HepG2 (cell line): ENCODE results near the gene HOXA11. TPM values are rescaled to one million over a fixed set of nuclear protein-coding genes. Genes with fewer than 3 reads are reported as not detected.

Source experiments
- PAWR ChIP-seq: sonication (generic); formaldehyde crosslinking; IDR thresholded peaks from 2 replicates; pipeline ENCODE4 v1.4.0; 2020; ENCODE audit warnings: missing genetic modification reagents, mild to moderate bottlenecking, borderline replicate concordance
- RARG ChIP-seq: sonication (generic); formaldehyde crosslinking; IDR thresholded peaks from 2 replicates; pipeline ENCODE4 v1.4.0; 2020; ENCODE audit warnings: low read depth, mild to moderate bottlenecking, missing genetic modification reagents
- RERE ChIP-seq: IDR thresholded peaks from 2 replicates; pipeline ENCODE4 v1.6.1; 2016; ENCODE audit warnings: low read depth, missing genetic modification reagents, missing compliant biosample characterization
- ZNF18 ChIP-seq: sonication (generic); formaldehyde crosslinking; IDR thresholded peaks from 2 replicates; pipeline ENCODE4 v1.8.0; 2022; ENCODE audit warnings: mild to moderate bottlenecking, missing genetic modification reagents; ENCODE audit not compliant: insufficient replicate concordance
- ZNF280D ChIP-seq: sonication (generic); formaldehyde crosslinking; IDR thresholded peaks from 2 replicates; pipeline ENCODE4 v1.5.1; 2020; ENCODE audit warnings: mild to moderate bottlenecking, missing genetic modification reagents
- ZNF800 ChIP-seq: sonication (generic); formaldehyde crosslinking; IDR thresholded peaks from 2 replicates; pipeline ENCODE4 v1.4.0; 2020; ENCODE audit warnings: missing genetic modification reagents
- polyA plus RNA-seq, 8 experiments: library from polyadenylated mRNA; depleted of rRNA in 3 of 8; stranded (reverse) in 7 of 8; unstranded in 1 of 8; fragments of >200 nt; fragmentation: Illumina TruSeq in 4 of 8; extraction: Trizol in 4 of 8; gene quantifications; 2 replicates each; pipeline versions ENCODE4 v1.2.1 to v1.2.3, GENCODE V29; 2011 to 2016; ENCODE audit warnings: low read depth in 4 of 8, missing spikeins in 1 of 8, mixed read lengths in 1 of 8; ENCODE audit not compliant: insufficient read depth in 1 of 8
- total RNA-seq, 5 experiments: library from RNA; depleted of rRNA; stranded (reverse); fragments of >200 nt; fragmentation: Illumina TruSeq; extraction: Trizol; gene quantifications; 2 replicates each; pipeline ENCODE4 v1.2.3, GENCODE V29; 2016; ENCODE audit warnings: low read depth in 1 of 5

Gene HOXA11
- total and polyA plus RNA-seq, 2 of the 13 experiments (the other 11 are each of a cell fraction or from before 2014, with no cell fraction given) = not detected

GRCh38 chr7:27155816-27156507 lies 29.1 kb downstream of the HOXA11 start (continued):
- no peak for TF ChIP-seq RERE
- no peak for TF ChIP-seq PAWR (CRISPR knock-in tag)
- no peak for TF ChIP-seq ZNF18
- peak; percentile 97 for TF ChIP-seq ZNF800
- no peak for TF ChIP-seq RARG (CRISPR knock-in tag)
- TF ChIP-seq ZNF280D (CRISPR knock-in tag) = no peak
